ENCODE data around the gene SLC19A1. TPM values are rescaled to one million over a fixed set of nuclear protein-coding genes. Genes with fewer than 3 reads are reported as not detected.

Gene SLC19A1
- total RNA-seq, 4 donors from 2014 or later: 10.7 to 70.8 (median 30.5) TPM

GRCh38 chr21:45558044-45558721 is 15.9 kb upstream of the SLC19A1 start:
- DNase-seq: peak in 2 of 3 donors; percentile 32 to 47
- no peak for TF ChIP-seq POLR2A (IDR thresholded peaks at IDR 0.05)
- TF ChIP-seq CTCF (IDR thresholded peaks at IDR 0.05): no peak
- H3K27me3 ChIP-seq: peaks cover 0 to 4% of the 10 kb centered on the region in 2 donors

GRCh38 chr21:45557616-45558043 is 15.4 kb upstream of the SLC19A1 start:
- H3K9me3 ChIP-seq: no peaks in the 10 kb centered on the region
- H3K27ac ChIP-seq: no peak overlapping the region
- TF ChIP-seq POLR2A (IDR thresholded peaks at IDR 0.05) (no peak), CTCF (IDR thresholded peaks at IDR 0.05) (no peak)
- peak in 1 of 3 donors; percentile 46 for DNase-seq
- H3K27me3 ChIP-seq: peaks cover 0 to 4% of the 10 kb centered on the region in 2 donors
- H3K4me3 ChIP-seq: no peak overlapping the region
- no peaks in the 10 kb centered on the region for H3K36me3 ChIP-seq
- H3K4me1 ChIP-seq: peaks cover 0 to 12% (median 3%) of the 10 kb centered on the region in 4 donors

More at GRCh38 chr21:45558044-45558721, 15.9 kb upstream of the SLC19A1 start:
- H3K9me3 ChIP-seq: no peaks in the 10 kb centered on the region
- H3K36me3 ChIP-seq: no peaks in the 10 kb centered on the region
- H3K4me3 ChIP-seq: no peak overlapping the region
- H3K27ac ChIP-seq: no peak overlapping the region
- peaks cover 0 to 7% (median 3%) of the 10 kb centered on the region in 4 donors for H3K4me1 ChIP-seq

- Histone ChIP-seq H3K9me3 (no peaks in the 10 kb centered on the region), H3K27ac (no peak overlapping the region), H3K27me3 (peaks cover 0 to 4% of the 10 kb centered on the region in 2 donors), H3K4me3 (no peak overlapping the region), H3K36me3 (no peaks in the 10 kb centered on the region), H3K4me1 (peaks cover under 1 to 19% (median 9%) of the 10 kb centered on the region in 4 donors)
- TF ChIP-seq CTCF (IDR thresholded peaks at IDR 0.05): no peak
- no peak for TF ChIP-seq POLR2A (IDR thresholded peaks at IDR 0.05)
- DNase-seq: peak in 2 of 3 donors; percentile 47 to 55
Observed at GRCh38 chr21:45556645-45557615, 14.7 kb upstream of the SLC19A1 start.

- Histone ChIP-seq H3K9me3 (no peaks in the 10 kb centered on the region), H3K36me3 (no peaks in the 10 kb centered on the region), H3K27ac (peak overlapping the region in 3 of 4 donors; percentile 75 to 87 (median 84)), H3K27me3 (peaks cover 0 to 4% of the 10 kb centered on the region in 2 donors), H3K4me1 (peaks cover 3 to 25% (median 15%) of the 10 kb centered on the region in 4 donors), H3K4me3 (peak overlapping the region; percentile 43 to 64 (median 62))
- TF ChIP-seq POLR2A (IDR thresholded peaks at IDR 0.05): no peak
- no peak for TF ChIP-seq CTCF (IDR thresholded peaks at IDR 0.05)
- DNase-seq: no peak
Observed at GRCh38 chr21:45556302-45556644, 14.0 kb upstream of the SLC19A1 start.

- H3K36me3 ChIP-seq: no peaks in the 10 kb centered on the region
- peaks cover 3 to 26% (median 17%) of the 10 kb centered on the region in 4 donors for H3K4me1 ChIP-seq
- TF ChIP-seq CTCF (IDR thresholded peaks at IDR 0.05) (peak; percentile 32 to 96 (median 77)), POLR2A (IDR thresholded peaks at IDR 0.05) (no peak)
- peak; percentile 65 to 93 (median 80) for DNase-seq
- peak overlapping the region; percentile 43 to 64 (median 62) for H3K4me3 ChIP-seq
- H3K27me3 ChIP-seq: peaks cover 0 to 4% of the 10 kb centered on the region in 2 donors
- H3K27ac ChIP-seq: peak overlapping the region; percentile 69 to 87 (median 80)
- H3K9me3 ChIP-seq: no peaks in the 10 kb centered on the region
Observed at GRCh38 chr21:45555557-45556301, 13.5 kb upstream of the SLC19A1 start.

Measured in Peyer's patch (tissue), 4 donors.